Loucy (cell line): ENCODE data around the gene NAPSA.

Experiments used
- H2AFZ ChIP-seq: fragments of 200-600 bp; sonication (generic); 2 replicates; pipeline ENCODE4 v1.6.0; 2016; ENCODE audit warnings: antibody characterized with exemption, mild to moderate bottlenecking, low read length, moderate library complexity
- H3F3A ChIP-seq: fragments of 200-600 bp; 2 replicates; pipeline ENCODE4 v1.6.0; 2016; ENCODE audit warnings: antibody characterized with exemption, low read depth, mild to moderate bottlenecking
- H3K27me3 ChIP-seq: fragments of 200-600 bp; sonication (generic); 2 replicates; pipeline ENCODE4 v1.6.1; 2014; ENCODE audit warnings: low read length, mild to moderate bottlenecking; ENCODE audit not compliant: insufficient read depth, poor library complexity, severe bottlenecking
- H3K36me3 ChIP-seq: fragments of 200-600 bp; sonication (generic); 2 replicates; pipeline ENCODE4 v1.6.1; 2016; ENCODE audit warnings: low read length; ENCODE audit not compliant: insufficient read depth
- H3K4me1 ChIP-seq: fragments of 200-600 bp; sonication (generic); 2 replicates; pipeline ENCODE4 v1.5.1; 2014; ENCODE audit warnings: low read length, mild to moderate bottlenecking; ENCODE audit not compliant: insufficient read depth, poor library complexity, severe bottlenecking
- H3K4me2 ChIP-seq: fragments of 200-600 bp; sonication (generic); 2 replicates; pipeline ENCODE4 v1.6.0; 2014; ENCODE audit warnings: antibody characterized with exemption, low read length, low read depth, mild to moderate bottlenecking; ENCODE audit not compliant: poor library complexity, severe bottlenecking
- H3K4me3 ChIP-seq: fragments of 200-600 bp; sonication (generic); 2 replicates; pipeline ENCODE4 v1.5.1; 2014; ENCODE audit warnings: low read length, mild to moderate bottlenecking, mixed read lengths; ENCODE audit not compliant: poor library complexity, severe bottlenecking
- H3K79me2 ChIP-seq: fragments of 200-600 bp; sonication (generic); 2 replicates; pipeline ENCODE4 v1.6.1; 2014; ENCODE audit warnings: low read length; ENCODE audit not compliant: insufficient read depth
- H3K9ac ChIP-seq: fragments of 200-600 bp; sonication (generic); 2 replicates; pipeline ENCODE4 v1.6.0; 2014; ENCODE audit warnings: mild to moderate bottlenecking, low read depth, low read length, moderate library complexity; ENCODE audit not compliant: poor library complexity, severe bottlenecking
- H3K9me2 ChIP-seq: fragments of 200-600 bp; sonication (generic); replicated peaks from 2 replicates; pipeline ENCODE4 v1.6.1; 2016; ENCODE audit warnings: low read depth, low read length, mixed read lengths
- H3K9me3 ChIP-seq: fragments of 200-600 bp; sonication (generic); 2 replicates; pipeline ENCODE4 v1.6.1; 2014; ENCODE audit warnings: mild to moderate bottlenecking, antibody characterized with exemption, low read length, low read depth; ENCODE audit not compliant: insufficient read depth
- H4K20me1 ChIP-seq: fragments of 200-600 bp; sonication (generic); 2 replicates; pipeline ENCODE4 v1.6.0; 2014; ENCODE audit warnings: antibody characterized with exemption, low read length, mild to moderate bottlenecking; ENCODE audit not compliant: insufficient read depth, poor library complexity, severe bottlenecking
- EZH2phosphoT487 ChIP-seq: fragments of 200-600 bp; IDR thresholded peaks from 2 replicates; pipeline ENCODE4 v1.6.1; 2018; ENCODE audit warnings: antibody characterized with exemption, mild to moderate bottlenecking, moderate library complexity, borderline replicate concordance
- TF ChIP-seq, protein P1 (sequence below): fragments of 200-600 bp; sonication (generic); conservative IDR thresholded peaks from 2 replicates; pipeline ENCODE4 v1.5.1; 2014; ENCODE audit warnings: mild to moderate bottlenecking, antibody characterized with exemption, low read length

Gene NAPSA

DNA sequence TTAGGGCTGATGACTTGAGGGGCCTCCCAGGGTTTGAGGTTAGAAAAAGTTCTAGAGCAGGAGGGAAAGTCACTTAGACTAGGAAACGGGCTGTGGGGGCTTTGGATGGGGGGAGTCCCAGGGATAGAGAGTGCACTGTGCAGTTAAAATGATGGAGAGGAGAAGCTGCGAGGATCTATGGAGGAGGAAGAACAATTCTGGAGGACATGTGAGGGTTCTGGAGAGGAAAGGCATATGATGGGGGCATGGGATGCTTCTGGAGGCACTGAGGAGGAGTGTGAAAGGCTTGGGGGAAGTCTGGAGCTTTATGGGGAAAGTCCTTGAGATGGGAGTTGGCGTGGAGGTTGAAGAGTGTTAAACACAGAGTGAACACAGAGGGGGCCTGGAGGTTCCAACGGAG is 38.4 kb downstream of the NAPSA start:
- H3K36me3 ChIP-seq: no peaks in the 10 kb centered on the region
- H3K4me2 ChIP-seq: no peak overlapping the region
- H3K4me3 ChIP-seq: no peak overlapping the region
- H3K9me3 ChIP-seq: no peaks in the 10 kb centered on the region
- H3K9ac ChIP-seq: no peak overlapping the region
- TF ChIP-seq, protein P1, sequence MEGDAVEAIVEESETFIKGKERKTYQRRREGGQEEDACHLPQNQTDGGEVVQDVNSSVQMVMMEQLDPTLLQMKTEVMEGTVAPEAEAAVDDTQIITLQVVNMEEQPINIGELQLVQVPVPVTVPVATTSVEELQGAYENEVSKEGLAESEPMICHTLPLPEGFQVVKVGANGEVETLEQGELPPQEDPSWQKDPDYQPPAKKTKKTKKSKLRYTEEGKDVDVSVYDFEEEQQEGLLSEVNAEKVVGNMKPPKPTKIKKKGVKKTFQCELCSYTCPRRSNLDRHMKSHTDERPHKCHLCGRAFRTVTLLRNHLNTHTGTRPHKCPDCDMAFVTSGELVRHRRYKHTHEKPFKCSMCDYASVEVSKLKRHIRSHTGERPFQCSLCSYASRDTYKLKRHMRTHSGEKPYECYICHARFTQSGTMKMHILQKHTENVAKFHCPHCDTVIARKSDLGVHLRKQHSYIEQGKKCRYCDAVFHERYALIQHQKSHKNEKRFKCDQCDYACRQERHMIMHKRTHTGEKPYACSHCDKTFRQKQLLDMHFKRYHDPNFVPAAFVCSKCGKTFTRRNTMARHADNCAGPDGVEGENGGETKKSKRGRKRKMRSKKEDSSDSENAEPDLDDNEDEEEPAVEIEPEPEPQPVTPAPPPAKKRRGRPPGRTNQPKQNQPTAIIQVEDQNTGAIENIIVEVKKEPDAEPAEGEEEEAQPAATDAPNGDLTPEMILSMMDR: no peak
- no peak for TF ChIP-seq EZH2phosphoT487
- no peak overlapping the region for H2AFZ ChIP-seq
- H3K79me2 ChIP-seq: no peaks in the 10 kb centered on the region
- no peaks in the 10 kb centered on the region for H3K27me3 ChIP-seq
- H4K20me1 ChIP-seq: no peaks in the 10 kb centered on the region
- no peaks in the 10 kb centered on the region for H3F3A ChIP-seq
- H3K4me1 ChIP-seq: no peaks in the 10 kb centered on the region
- H3K9me2 ChIP-seq: no peaks in the 10 kb centered on the region

DNA sequence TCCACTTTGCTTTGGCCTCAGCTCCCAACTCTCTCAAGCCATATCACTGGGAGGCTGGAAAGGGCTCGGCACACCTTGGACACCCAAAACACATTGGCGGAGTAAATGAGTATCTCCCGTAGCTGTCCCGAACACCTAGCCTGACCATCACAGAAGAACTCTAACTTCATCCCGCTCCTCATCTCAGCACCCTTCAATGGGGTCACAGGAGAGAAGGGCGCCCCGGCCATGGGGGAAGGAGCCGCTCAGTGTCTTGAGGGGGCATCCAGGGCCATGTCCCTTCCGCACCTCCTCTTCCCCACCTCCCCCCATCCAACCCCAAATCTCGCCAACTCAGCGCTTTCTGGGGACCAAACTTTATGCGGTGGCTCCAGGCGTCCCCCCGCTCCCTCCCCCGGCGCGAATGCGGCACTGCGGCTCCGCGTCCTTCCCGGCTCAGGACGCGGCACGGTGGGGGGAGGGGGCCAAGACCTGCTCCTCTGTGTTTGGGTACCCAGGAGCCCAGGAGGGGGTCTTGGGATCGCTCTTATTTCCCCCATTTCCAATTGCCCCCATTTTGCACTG is 39.3 kb downstream of the NAPSA start:
- Histone ChIP-seq H4K20me1 (no peaks in the 10 kb centered on the region), H3K9me2 (no peaks in the 10 kb centered on the region), H3K4me3 (no peak overlapping the region), H3K9ac (no peak overlapping the region), H3K79me2 (no peaks in the 10 kb centered on the region), H2AFZ (no peak overlapping the region), H3K4me2 (no peak overlapping the region), H3K4me1 (no peaks in the 10 kb centered on the region), H3F3A (no peaks in the 10 kb centered on the region), H3K36me3 (no peaks in the 10 kb centered on the region), H3K27me3 (no peaks in the 10 kb centered on the region), H3K9me3 (no peaks in the 10 kb centered on the region)
- TF ChIP-seq, protein P1: no peak
- TF ChIP-seq EZH2phosphoT487: no peak

DNA sequence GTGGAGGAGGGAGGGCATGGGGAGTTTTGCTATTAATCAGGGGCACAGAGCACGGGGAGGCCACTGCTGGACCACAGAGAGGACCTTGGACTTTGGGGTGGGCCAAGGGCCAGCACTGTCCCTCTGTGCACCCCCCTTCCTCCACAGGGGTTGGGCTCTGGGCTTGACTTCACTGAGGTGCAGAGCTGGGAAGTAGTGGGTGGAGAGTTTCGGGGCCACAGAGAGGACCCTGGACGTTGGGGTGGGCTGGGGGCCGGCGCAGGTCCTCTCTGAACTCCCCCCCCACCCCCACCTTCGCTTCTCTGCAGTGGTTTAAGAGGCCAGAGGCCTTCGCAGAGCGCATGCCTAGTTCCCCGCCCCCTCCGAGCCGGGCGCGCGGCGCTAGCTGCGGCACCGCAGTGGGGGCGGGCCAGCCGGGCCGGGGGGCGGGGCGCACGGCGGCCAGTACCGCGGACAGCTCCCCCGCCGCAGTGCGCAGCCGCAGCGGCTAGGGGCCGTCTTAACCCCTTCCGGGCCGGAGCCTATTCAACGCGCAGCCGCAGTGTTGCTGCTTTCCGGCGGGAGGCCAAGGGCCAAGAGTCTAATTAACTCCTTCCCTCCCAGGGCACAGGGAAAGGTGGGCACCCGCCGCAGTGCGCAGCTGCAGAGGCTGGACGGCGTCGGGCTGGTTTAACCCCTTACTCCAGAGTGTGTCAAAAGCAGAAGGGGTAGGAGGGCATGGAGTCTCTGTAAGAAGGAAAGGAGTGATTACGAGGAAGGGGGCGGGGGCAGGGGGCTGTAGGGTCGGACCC is 39.9 kb downstream of the NAPSA start:
- Histone ChIP-seq H3K9ac (no peak overlapping the region), H3K27me3 (no peaks in the 10 kb centered on the region), H3K36me3 (no peaks in the 10 kb centered on the region), H3K4me2 (no peak overlapping the region), H3F3A (no peaks in the 10 kb centered on the region), H2AFZ (no peak overlapping the region), H3K9me3 (no peaks in the 10 kb centered on the region), H3K4me3 (no peak overlapping the region), H3K79me2 (no peaks in the 10 kb centered on the region), H3K4me1 (no peaks in the 10 kb centered on the region), H4K20me1 (no peaks in the 10 kb centered on the region), H3K9me2 (no peaks in the 10 kb centered on the region)
- TF ChIP-seq EZH2phosphoT487: no peak
- TF ChIP-seq, protein P1: no peak
